SK-N-SH treated with all-trans-retinoic acid at 6 μM for 48 hours (cell line): ENCODE results near the gene FBLN7.

ENCODE experiments used
- OSR1 ChIP-seq: fragments of 250-450 bp; sonication (Bioruptor Pico); IDR thresholded peaks from 2 replicates; pipeline ENCODE4 v1.8.0; 2022; ENCODE audit warnings: moderate library complexity, mild to moderate bottlenecking, inconsistent platforms
- PPARA ChIP-seq: fragments of 250-450 bp; sonication (Bioruptor Pico); IDR thresholded peaks from 2 replicates; pipeline ENCODE4 v1.5.0; 2020; ENCODE audit warnings: mild to moderate bottlenecking, borderline replicate concordance
- TCF4 ChIP-seq: fragments of 250-450 bp; sonication (Bioruptor Pico); IDR thresholded peaks from 2 replicates; pipeline ENCODE4 v1.8.0; 2021; ENCODE audit warnings: mild to moderate bottlenecking, moderate library complexity, borderline replicate concordance
- TF ChIP-seq, protein P1 (sequence below): fragments of 250-450 bp; sonication (Bioruptor Pico); IDR thresholded peaks from 2 replicates; pipeline ENCODE4 v1.5.1; 2021; ENCODE audit warnings: mild to moderate bottlenecking, moderate library complexity

DNA sequence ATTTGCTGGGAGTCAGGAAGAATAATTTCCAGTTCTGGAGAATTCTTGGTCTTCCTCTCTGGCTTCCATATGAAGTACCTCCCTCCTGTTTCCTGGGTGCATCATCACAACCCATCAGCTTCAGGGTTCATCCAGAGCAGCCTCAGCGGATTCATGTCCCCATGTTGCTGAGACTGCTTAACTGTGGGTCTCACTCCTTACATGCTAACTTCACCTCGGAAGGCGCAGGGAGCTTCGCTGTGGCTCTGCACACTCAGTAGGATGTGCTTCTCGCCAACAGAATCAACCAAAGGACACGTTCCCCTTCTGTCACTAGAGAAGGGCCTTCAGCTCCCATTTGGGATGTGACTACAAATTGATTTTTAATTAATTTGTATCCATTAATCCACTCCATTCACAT lies 24.2 kb downstream of the FBLN7 start:
- TF ChIP-seq, protein P1, sequence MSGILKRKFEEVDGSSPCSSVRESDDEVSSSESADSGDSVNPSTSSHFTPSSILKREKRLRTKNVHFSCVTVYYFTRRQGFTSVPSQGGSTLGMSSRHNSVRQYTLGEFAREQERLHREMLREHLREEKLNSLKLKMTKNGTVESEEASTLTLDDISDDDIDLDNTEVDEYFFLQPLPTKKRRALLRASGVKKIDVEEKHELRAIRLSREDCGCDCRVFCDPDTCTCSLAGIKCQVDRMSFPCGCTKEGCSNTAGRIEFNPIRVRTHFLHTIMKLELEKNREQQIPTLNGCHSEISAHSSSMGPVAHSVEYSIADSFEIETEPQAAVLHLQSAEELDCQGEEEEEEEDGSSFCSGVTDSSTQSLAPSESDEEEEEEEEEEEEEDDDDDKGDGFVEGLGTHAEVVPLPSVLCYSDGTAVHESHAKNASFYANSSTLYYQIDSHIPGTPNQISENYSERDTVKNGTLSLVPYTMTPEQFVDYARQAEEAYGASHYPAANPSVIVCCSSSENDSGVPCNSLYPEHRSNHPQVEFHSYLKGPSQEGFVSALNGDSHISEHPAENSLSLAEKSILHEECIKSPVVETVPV (CRISPR knock-in tag) = no peak
- TF ChIP-seq OSR1 (CRISPR knock-in tag) (no peak), TCF4 (CRISPR knock-in tag) (no peak), PPARA (CRISPR knock-in tag) (no peak)
